Natural killer cell treated with Interleukin-12 subunit alpha and Interleukin-12 subunit beta and Interleukin-15 and Interleukin-18, amount 100 ng/mL, for 72 hours (primary cell): Measurements from ENCODE around the gene SMS. TPM values are rescaled to one million over a fixed set of nuclear protein-coding genes. Genes with fewer than 3 reads are reported as not detected.

Experiments
- ATAC-seq, 2 donors: fragments of 150-1000 bp; cut with Tn5 transposase in 1 of 2; sonication (Bioruptor Pico), chemical (Tn5 transposase) in 1 of 2; 2 replicates each; pipeline ENCODE4 v1.10.0; 2021
- DNase-seq: peaks from one replicate; pipeline ENCODE4 v3.0.0; 2022; ENCODE audit warnings: low spot score
- H3K27ac Mint-ChIP-seq, 2 donors: 1 replicate in 1 of 2; 2 replicates in 1 of 2; pipeline ENCODE4 v1.8.0; 2022; ENCODE audit warnings: mixed read lengths in 2 of 2, mild to moderate bottlenecking in 1 of 2, moderate library complexity in 1 of 2
- H3K27me3 Mint-ChIP-seq, 2 donors: 1 replicate in 1 of 2; 2 replicates in 1 of 2; pipeline ENCODE4 v1.8.0; 2022; ENCODE audit warnings: mixed read lengths in 2 of 2
- H3K36me3 Mint-ChIP-seq: one replicate; pipeline ENCODE4 v1.8.0; 2022; ENCODE audit warnings: mixed read lengths
- H3K4me1 Mint-ChIP-seq, 2 donors: 1 replicate in 1 of 2; 2 replicates in 1 of 2; pipeline ENCODE4 v1.8.0; 2022; ENCODE audit warnings: low read depth in 2 of 2, mixed read lengths in 2 of 2, mild to moderate bottlenecking in 1 of 2
- H3K4me3 Mint-ChIP-seq: one replicate; pipeline ENCODE4 v1.8.0; 2022; ENCODE audit warnings: mixed read lengths
- H3K9me3 Mint-ChIP-seq: 2 replicates; pipeline ENCODE4 v1.8.0; 2022; ENCODE audit warnings: mixed read lengths
- total RNA-seq, 2 donors: library from RNA; stranded (reverse); gene quantifications; one replicate each; pipeline ENCODE4 v1.2.3, GENCODE V29; 2022

Gene SMS
- 100 to 1,000 TPM; 119 to 127 TPM for total RNA-seq

DNA sequence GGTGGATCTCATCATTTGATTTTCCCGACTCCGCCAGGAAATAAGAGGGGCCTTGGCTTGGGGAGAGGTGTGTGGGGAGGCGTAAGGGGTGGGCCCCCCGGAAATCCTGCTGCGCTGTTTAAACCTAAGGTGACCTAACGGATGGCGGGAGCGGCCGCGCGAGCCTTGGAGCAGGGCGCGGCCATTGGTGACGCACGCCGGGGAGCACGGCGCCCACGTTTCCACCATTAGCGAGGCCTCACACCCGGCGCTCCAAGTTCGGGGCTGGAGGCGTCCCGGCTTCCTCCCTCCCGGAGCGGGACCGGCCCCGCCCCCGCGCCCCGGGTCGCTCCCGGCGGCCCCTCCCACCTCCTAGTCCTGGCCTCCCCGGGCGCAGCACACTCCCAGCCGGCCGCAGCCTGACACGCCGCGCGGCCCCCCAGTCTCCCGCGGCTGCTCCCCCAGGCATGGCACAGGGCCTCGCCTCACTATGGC, at the start of gene SMS:
TSS of gene SMS (plus strand) at position 354 of the 474 bp plus-strand sequence. CDS start at position 470, 116 bp downstream.
- Mint-ChIP-seq H3K4me1 (peaks cover 27 to 28% of the 10 kb centered on the region in 2 donors), H3K4me3 (peak within 1 kb of the TSS; percentile 80), H3K36me3 (peaks cover 6% of the 10 kb centered on the region), H3K27ac (peak within 1 kb of the TSS; percentile 85 to 86), H3K9me3 (no peaks in the 10 kb centered on the region), H3K27me3 (peaks cover 0 to 6% of the 10 kb centered on the region in 2 donors)
- ATAC-seq, result peak; percentile 76 to 80
- DNase-seq, result peak; percentile 77

DNA sequence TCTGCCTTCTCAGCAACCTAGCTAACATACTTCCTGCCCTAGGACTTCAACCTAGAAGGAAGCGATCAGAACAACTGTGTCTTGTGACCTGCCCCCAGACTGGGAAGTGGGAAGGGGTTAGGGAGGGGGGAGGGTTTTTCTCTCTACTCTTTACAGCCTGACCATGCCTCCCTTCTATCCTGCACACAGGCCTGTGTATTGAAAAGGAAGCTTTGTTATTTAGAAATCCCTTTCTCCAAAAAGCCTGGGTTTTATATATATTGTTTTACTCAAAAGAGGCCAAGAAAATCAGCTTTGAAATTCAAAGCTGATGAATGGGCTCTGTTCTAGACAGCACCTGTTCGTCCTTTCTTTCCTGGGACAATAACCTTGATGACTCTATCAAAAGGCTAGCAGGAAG, 35.2 kb upstream of the SMS start:
- no peaks in the 10 kb centered on the region for H3K36me3 Mint-ChIP-seq
- no peak overlapping the region for H3K27ac Mint-ChIP-seq
- no peak for DNase-seq
- no peaks in the 10 kb centered on the region for H3K4me1 Mint-ChIP-seq
- ATAC-seq, result no peak
- no peak overlapping the region for H3K4me3 Mint-ChIP-seq
- H3K9me3 Mint-ChIP-seq, result no peaks in the 10 kb centered on the region
- H3K27me3 Mint-ChIP-seq, result no peaks in the 10 kb centered on the region

DNA sequence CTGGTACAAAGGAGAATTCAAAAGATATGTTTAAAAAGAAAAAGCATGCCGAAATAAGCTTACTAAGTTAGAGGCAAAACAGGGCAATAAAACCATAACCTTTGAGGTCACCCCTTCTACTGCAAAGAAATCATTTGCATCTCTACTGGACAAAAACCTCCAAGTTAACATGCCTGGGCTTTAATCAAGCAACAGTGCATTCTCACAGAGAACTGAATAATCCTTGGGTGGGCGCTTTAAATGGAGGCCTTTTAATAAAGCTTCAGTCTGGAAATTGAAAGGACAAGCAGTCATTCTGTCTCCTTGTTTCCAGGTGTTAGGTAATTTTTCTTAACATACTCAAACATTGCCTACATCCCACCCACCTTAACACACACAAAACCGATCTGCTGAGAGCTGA, 34.6 kb upstream of the SMS start:
- DNase-seq (no peak), ATAC-seq (no peak)
- H3K36me3 Mint-ChIP-seq, result no peaks in the 10 kb centered on the region
- no peak overlapping the region for H3K4me3 Mint-ChIP-seq
- H3K27me3 Mint-ChIP-seq, result no peaks in the 10 kb centered on the region
- H3K27ac Mint-ChIP-seq, result no peak overlapping the region
- H3K9me3 Mint-ChIP-seq, result no peaks in the 10 kb centered on the region
- no peaks in the 10 kb centered on the region for H3K4me1 Mint-ChIP-seq

GRCh38 chrX:21907260-21907659, 33.2 kb upstream of the SMS start:
- no peak for ATAC-seq
- Mint-ChIP-seq H3K27me3 (no peaks in the 10 kb centered on the region), H3K9me3 (no peaks in the 10 kb centered on the region), H3K4me3 (no peak overlapping the region), H3K4me1 (no peaks in the 10 kb centered on the region), H3K27ac (no peak overlapping the region), H3K36me3 (no peaks in the 10 kb centered on the region)
- DNase-seq, result no peak

- DNase-seq, result no peak
- Mint-ChIP-seq H3K36me3 (no peaks in the 10 kb centered on the region), H3K27me3 (no peaks in the 10 kb centered on the region), H3K4me1 (no peaks in the 10 kb centered on the region), H3K27ac (no peak overlapping the region), H3K4me3 (no peak overlapping the region), H3K9me3 (no peaks in the 10 kb centered on the region)
- no peak for ATAC-seq
Measured at GRCh38 chrX:21911481-21911880, 29.0 kb upstream of the SMS start.

DNA sequence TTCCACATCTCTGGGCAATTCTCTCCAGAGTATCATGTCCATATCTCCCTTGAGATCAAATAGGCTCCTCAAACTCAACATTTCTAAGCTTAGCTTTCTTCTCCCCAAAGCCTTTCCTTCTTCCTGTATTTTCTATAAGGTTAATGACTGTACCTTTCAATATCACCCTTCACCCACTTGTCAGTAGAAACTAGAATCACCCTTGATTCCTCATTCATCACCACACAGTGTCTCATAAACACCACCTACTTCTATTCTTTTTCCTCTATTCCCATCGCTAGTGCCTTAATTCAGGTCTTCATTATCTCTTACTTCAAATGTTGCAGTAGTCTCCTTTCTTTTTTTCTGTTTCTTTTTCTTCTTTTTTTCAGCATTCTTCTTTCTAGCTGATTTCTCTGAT, 28.3 kb upstream of the SMS start:
- Mint-ChIP-seq H3K27me3 (no peaks in the 10 kb centered on the region), H3K9me3 (no peaks in the 10 kb centered on the region), H3K36me3 (no peaks in the 10 kb centered on the region), H3K4me3 (no peak overlapping the region), H3K4me1 (no peaks in the 10 kb centered on the region), H3K27ac (no peak overlapping the region)
- DNase-seq (no peak), ATAC-seq (no peak)

GRCh38 chrX:21912989-21913388, 27.5 kb upstream of the SMS start:
- Mint-ChIP-seq H3K9me3 (peaks cover 4% of the 10 kb centered on the region), H3K4me1 (no peaks in the 10 kb centered on the region), H3K27ac (no peak overlapping the region), H3K27me3 (no peaks in the 10 kb centered on the region), H3K4me3 (no peak overlapping the region), H3K36me3 (no peaks in the 10 kb centered on the region)
- DNase-seq (no peak), ATAC-seq (no peak)

DNA sequence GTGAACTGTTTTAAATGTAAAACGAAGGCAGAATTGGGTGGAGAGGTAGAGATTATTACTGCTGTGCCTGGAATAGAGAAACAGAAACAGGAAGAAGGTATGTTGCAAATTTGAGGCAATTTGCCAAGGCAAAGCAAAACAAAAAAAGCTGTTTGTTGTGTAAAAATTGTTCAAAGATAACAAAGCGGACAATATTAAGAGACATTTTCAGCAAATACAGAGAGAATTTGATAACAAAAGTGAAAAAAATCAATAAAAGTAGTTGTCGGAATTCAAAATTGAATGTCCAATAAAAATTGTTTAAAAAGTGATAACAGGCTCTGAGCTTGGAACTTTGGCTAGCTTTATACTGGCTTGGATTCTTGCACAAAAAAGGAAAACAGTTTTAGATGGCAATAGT, 14.4 kb upstream of the SMS start:
- ATAC-seq (no peak), DNase-seq (no peak)
- Mint-ChIP-seq H3K27me3 (no peaks in the 10 kb centered on the region), H3K4me1 (peaks cover 18 to 27% of the 10 kb centered on the region in 2 donors), H3K4me3 (no peak overlapping the region), H3K27ac (peak overlapping the region in 1 of 2 donors; percentile 89), H3K9me3 (no peaks in the 10 kb centered on the region), H3K36me3 (peaks cover 14% of the 10 kb centered on the region)

DNA sequence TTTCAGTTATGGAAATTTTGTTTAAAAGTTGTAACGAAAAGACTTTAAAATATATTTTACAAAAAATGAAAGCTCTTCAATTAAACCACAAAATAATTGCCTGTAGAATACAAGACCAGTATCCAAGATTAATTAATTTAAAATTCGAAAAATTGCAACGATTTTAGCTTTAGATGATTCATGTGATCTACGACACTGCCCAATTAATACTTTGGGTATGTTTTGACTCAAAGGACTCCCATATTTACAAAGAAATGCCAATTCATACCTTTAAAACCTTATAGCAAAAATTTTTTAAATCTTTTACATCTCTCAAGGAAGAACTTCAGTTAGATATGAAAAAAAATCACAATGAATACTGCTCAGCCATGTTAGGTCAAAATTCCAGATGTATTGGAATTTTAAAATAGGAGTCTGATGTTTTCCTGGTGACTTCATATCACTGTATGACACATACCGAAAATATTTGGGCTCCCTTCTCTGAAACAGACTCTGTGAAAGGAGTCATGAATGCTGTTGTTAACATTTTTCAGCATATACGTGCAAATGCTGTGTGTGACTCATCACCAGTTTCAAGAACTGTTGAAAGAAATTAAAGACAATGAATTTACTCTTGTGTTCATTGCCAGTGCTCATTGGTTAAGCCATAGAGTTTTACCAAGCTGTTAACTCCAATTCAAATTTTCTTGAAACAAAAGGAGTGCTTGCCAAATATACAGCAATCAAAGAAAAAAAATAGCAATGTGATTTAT, 13.8 kb upstream of the SMS start:
- Mint-ChIP-seq H3K4me3 (peak overlapping the region; percentile 61), H3K9me3 (no peaks in the 10 kb centered on the region), H3K27ac (peak overlapping the region; percentile 83 to 89), H3K4me1 (peaks cover 18 to 31% of the 10 kb centered on the region in 2 donors), H3K27me3 (no peaks in the 10 kb centered on the region), H3K36me3 (peaks cover 14% of the 10 kb centered on the region)
- peak; percentile 77 to 81 for ATAC-seq
- DNase-seq, result no peak

- Mint-ChIP-seq H3K36me3 (peaks cover 14% of the 10 kb centered on the region), H3K27me3 (no peaks in the 10 kb centered on the region), H3K4me3 (peak overlapping the region; percentile 76), H3K27ac (peak overlapping the region; percentile 81 to 83), H3K4me1 (peaks cover 29 to 42% of the 10 kb centered on the region in 2 donors), H3K9me3 (no peaks in the 10 kb centered on the region)
- DNase-seq (no peak), ATAC-seq (no peak)
Measured at GRCh38 chrX:21929209-21929608, 11.3 kb upstream of the SMS start.

DNA sequence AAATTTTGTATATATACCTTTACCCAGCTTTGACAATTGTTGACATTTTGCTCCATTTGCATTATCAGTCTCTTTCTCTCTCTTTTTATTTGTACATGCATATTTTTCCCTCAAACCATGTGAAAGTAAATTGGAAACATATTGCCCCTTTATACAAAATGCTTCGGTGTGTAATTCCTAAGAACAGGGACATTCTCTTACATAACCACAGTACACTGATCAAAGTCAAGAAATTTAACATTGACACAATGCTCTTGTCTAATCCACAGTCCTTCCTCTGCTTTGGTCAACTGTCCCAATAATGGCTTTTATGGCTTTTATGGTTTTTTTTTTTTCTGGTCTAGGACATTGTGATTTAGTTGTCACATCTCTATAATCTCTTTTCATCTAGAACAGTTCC, 9.5 kb upstream of the SMS start:
- ATAC-seq (no peak), DNase-seq (no peak)
- Mint-ChIP-seq H3K4me1 (peaks cover 31 to 42% of the 10 kb centered on the region in 2 donors), H3K4me3 (peak overlapping the region; percentile 32), H3K27ac (peak overlapping the region; percentile 9 to 53), H3K27me3 (no peaks in the 10 kb centered on the region), H3K9me3 (no peaks in the 10 kb centered on the region), H3K36me3 (peaks cover 14% of the 10 kb centered on the region)

DNA sequence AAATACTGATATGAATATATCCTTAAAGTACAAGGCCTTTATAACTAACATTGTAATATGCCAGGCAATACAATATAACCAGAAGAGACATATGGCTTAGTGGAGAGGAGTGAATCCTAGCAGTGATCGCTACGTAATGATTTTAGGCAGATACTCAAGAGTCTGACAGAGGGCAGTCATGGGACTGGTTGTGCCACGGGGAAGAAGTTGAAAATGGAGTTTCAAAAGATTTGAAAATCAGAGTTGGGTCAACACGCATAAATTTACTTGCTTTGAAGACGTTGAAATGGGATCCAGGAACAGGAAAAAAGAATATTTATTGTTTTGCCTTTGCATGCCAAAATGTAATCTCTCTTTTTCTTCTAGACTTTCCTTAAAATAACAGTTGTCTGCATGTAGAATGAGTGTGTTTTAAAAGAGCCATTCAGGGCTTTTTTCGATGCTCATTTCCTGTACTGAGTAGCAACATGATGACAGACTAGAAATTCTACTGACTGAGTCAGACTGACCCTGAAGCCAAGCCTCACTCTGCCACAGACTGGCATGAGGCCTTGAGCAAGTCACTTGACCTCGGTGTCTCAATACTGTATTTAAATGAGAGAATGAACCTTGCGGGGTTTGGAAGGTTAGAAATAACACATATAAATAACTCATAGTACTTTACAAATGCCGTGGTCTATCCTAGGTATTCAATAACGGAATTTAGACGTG, 8.1 kb upstream of the SMS start:
- H3K9me3 Mint-ChIP-seq, result no peaks in the 10 kb centered on the region
- peak overlapping the region; percentile 62 for H3K4me3 Mint-ChIP-seq
- H3K27me3 Mint-ChIP-seq, result no peaks in the 10 kb centered on the region
- peaks cover 14% of the 10 kb centered on the region for H3K36me3 Mint-ChIP-seq
- ATAC-seq (peak; percentile 92 to 96), DNase-seq (peak; percentile 67)
- peaks cover 34 to 35% of the 10 kb centered on the region in 2 donors for H3K4me1 Mint-ChIP-seq
- H3K27ac Mint-ChIP-seq, result peak overlapping the region; percentile 92 to 94

DNA sequence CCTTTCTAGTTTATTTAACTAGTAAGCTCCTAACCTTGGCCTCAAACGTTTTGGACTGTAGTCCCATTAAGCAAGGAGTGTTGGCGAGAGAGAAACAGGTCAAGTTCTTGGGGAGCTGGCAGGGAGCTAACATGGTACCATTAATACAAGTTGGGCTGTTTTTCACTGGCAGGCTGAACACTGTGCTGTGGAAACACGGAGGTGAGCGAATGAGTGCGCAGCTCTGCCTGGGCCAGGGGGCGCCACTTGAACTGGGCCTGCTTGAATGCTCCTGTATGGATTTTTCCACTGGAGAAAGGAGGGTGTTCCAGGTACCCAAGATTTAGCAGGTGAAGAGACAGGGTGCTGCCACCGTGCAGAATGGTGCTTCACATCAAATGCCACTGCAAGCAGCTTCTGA, 7.4 kb upstream of the SMS start:
- Mint-ChIP-seq H3K27me3 (no peaks in the 10 kb centered on the region), H3K36me3 (peaks cover 14% of the 10 kb centered on the region), H3K4me1 (peaks cover 34 to 35% of the 10 kb centered on the region in 2 donors), H3K4me3 (peak overlapping the region; percentile 62), H3K9me3 (no peaks in the 10 kb centered on the region), H3K27ac (peak overlapping the region; percentile 92 to 94)
- no peak for ATAC-seq
- no peak for DNase-seq

GRCh38 chrX:21934414-21934813, 6.1 kb upstream of the SMS start:
- ATAC-seq (no peak), DNase-seq (no peak)
- no peaks in the 10 kb centered on the region for H3K9me3 Mint-ChIP-seq
- H3K27ac Mint-ChIP-seq, result no peak overlapping the region
- H3K27me3 Mint-ChIP-seq, result no peaks in the 10 kb centered on the region
- H3K36me3 Mint-ChIP-seq, result peaks cover 7% of the 10 kb centered on the region
- H3K4me3 Mint-ChIP-seq, result no peak overlapping the region
- H3K4me1 Mint-ChIP-seq, result peaks cover 28 to 31% of the 10 kb centered on the region in 2 donors
